HEK293T (cell line): ENCODE measurements around the gene CD27.

Experiments used
- CTBP1 ChIP-seq: fragments of 450-650 bp; IDR thresholded peaks from 2 replicates; pipeline ENCODE4 v1.6.1; 2016; ENCODE audit warnings: borderline replicate concordance
- ELF4 ChIP-seq: fragments of 450-650 bp; IDR thresholded peaks from 2 replicates; pipeline ENCODE4 v1.6.1; 2017; ENCODE audit warnings: antibody characterized with exemption
- FOXA1 ChIP-seq: fragments of 450-650 bp; IDR thresholded peaks from 2 replicates; pipeline ENCODE4 v1.6.1; 2016; ENCODE audit warnings: mild to moderate bottlenecking
- FOXK2 ChIP-seq: fragments of 450-650 bp; IDR thresholded peaks from 2 replicates; pipeline ENCODE4 v1.6.1; 2016; ENCODE audit warnings: mild to moderate bottlenecking
- HDGF ChIP-seq: fragments of 450-650 bp; IDR thresholded peaks from 2 replicates; pipeline ENCODE4 v1.6.1; 2017; ENCODE audit warnings: antibody characterized with exemption, borderline replicate concordance
- LEF1 ChIP-seq: fragments of 450-650 bp; IDR thresholded peaks from 2 replicates; pipeline ENCODE4 v1.6.1; 2017; ENCODE audit warnings: mild to moderate bottlenecking, borderline replicate concordance
- NFRKB ChIP-seq: fragments of 450-650 bp; IDR thresholded peaks from 2 replicates; pipeline ENCODE4 v1.6.1; 2016; ENCODE audit warnings: mild to moderate bottlenecking, moderate library complexity
- SUZ12 ChIP-seq: fragments of 450-650 bp; IDR thresholded peaks from 2 replicates; pipeline ENCODE4 v1.6.1; 2016; ENCODE audit warnings: mild to moderate bottlenecking
- TARDBP ChIP-seq: fragments of 450-650 bp; IDR thresholded peaks from 2 replicates; pipeline ENCODE4 v1.6.1; 2016

DNA sequence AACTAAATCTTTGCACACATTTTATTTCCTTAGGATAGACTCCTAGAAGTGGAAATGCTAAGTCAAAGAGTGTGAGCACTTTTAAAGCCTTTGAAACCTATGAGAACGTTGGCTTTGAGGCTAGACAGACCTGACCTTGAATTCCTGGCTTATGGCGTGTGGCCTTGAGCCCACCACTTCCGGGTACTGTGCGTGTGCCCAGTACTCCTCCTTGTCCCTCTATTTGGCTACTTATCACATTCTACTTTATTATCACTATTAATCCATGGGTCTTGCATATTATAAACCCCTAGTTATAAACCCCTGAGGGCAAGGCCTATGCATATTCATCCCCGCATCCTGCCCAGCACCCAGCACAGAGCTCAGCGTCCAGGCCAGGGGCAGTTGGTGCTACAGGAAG lies 26.0 kb upstream of the CD27 start:
- TF ChIP-seq CTBP1: no peak
- TF ChIP-seq FOXK2: no peak
- TF ChIP-seq TARDBP: no peak
- no peak for TF ChIP-seq ELF4
- TF ChIP-seq HDGF: no peak
- TF ChIP-seq NFRKB: no peak
- no peak for TF ChIP-seq LEF1
- no peak for TF ChIP-seq FOXA1
- TF ChIP-seq SUZ12: no peak
